Mucosa of gallbladder (tissue), 1 donor: Measurements from ENCODE around the gene SMPDL3A. TPM values are rescaled to one million over a fixed set of nuclear protein-coding genes. Genes with fewer than 3 reads are reported as not detected.

Source experiments
- DNase-seq: peaks from one replicate; pipeline ENCODE4 v3.0.0-alpha.2; 2020; ENCODE audit warnings: low spot score
- total RNA-seq: library from RNA; stranded (reverse); gene quantifications from one replicate; pipeline ENCODE4 v1.2.1, GENCODE V29; 2021
- donor health status: DM: no; HTN: no; CAD: no.

SMPDL3A gene
- total RNA-seq, 1 donor from 2014 or later = 27.9 TPM

DNA sequence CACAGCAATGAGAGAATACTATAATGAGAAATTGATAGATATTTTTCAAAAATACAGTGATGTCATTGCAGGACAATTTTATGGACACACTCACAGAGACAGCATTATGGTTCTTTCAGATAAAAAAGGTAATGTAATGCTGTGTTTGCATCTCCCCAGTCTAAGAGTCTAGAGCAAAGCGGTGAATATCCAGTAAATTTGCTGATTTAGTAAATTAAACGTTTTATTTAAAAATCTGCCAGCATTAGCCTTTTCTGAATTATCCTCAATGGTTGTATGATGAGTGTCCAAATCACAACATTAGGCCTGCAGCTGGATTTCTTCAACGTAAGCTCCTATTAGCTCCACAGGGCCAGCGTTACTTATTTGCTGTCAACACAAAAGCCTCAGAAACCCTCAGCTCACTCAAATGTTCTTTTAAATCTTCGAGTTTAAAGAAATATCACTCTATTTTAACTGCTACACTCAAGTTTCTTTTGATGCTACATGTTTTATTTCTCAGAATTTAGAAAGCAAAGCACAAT is 16.0 kb downstream of the SMPDL3A start:
- DNase-seq = no peak

DNA sequence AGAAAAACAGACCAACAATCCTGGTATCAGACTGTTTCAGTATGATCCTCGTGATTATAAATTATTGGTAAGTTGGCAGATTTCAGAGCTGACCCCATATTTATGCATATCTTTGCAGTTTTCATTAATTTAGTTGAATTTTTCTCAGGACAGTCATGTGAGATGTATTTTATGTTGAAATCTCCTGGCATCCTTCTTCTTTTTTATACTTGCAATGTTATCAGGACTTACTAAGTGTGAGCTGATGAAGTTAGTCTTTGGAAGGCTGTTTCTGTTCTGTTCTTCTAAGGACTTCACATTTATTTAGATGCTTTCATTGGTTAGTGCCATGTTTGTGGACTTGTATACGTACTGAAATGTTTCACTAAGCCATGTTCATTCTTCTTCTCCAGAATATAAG is 17.2 kb downstream of the SMPDL3A start:
- no peak for DNase-seq

DNA sequence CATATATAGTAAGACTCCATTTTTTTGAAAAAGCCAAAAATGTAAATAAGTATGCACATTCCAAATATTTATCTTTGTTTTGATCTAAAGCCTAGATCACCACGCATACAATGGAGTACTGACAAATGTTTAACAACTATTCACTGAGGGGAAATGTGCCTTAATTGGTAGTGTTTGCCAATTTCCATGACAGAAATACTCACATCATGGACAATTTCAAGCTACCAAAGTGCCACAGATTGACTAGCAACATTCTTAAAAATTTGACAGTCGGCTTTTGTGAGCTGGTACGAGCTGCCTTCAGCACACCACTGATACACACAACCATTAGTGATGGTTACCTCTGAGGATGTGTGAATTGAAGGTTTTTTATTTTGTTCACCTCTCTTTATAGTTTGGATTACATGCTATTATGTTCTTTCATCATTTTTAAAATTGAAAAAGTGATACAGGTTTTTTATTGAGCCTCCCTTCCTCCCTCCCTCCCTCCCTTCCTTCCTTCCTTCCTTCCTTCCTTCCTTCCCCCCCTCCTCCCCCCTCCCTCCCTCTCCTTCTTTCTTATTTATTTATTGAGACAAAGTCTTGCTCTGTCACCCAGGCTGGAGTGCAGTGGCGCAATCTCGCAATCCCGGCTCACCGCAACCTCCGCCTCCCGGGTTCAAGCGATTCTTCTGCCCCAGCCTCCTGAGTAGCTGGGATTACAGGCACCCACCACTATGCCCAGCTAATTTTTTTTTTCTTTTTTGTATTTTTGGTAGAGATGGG is 19.2 kb downstream of the SMPDL3A start:
- no peak for DNase-seq

DNA sequence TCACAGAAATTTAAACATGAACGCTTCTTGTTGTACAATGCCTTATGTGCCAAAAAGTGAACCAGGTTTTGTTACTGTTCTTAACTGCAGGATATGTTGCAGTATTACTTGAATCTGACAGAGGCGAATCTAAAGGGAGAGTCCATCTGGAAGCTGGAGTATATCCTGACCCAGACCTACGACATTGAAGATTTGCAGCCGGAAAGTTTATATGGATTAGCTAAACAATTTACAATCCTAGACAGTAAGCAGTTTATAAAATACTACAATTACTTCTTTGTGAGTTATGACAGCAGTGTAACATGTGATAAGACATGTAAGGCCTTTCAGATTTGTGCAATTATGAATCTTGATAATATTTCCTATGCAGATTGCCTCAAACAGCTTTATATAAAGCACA is 19.9 kb downstream of the SMPDL3A start:
- no peak for DNase-seq

DNA sequence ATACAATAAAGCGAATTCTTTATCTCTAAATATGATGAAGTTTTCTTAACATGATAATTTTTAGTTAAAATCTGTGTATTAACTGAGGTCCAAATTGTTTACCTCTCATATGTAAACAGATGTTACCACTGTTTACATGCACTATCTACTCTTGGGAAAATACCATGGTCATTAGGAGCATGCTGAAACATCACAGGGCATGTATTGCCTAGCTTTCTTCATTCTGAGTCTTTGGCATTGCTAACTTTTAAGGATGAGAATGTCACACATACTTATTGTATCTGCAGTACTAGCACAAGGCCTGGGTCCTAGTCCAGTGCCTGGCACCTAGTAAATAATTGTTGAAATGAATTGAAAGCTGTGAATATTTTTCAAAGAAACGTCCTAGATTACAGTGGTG is 20.6 kb downstream of the SMPDL3A start:
- no peak for DNase-seq

GRCh38 chr6:122810189-122810588 is 21.1 kb downstream of the SMPDL3A start:
- no peak for DNase-seq

- DNase-seq = no peak
These were observed 28.3 kb downstream of the SMPDL3A start for GRCh38 chr6:122817358-122817757.

DNA sequence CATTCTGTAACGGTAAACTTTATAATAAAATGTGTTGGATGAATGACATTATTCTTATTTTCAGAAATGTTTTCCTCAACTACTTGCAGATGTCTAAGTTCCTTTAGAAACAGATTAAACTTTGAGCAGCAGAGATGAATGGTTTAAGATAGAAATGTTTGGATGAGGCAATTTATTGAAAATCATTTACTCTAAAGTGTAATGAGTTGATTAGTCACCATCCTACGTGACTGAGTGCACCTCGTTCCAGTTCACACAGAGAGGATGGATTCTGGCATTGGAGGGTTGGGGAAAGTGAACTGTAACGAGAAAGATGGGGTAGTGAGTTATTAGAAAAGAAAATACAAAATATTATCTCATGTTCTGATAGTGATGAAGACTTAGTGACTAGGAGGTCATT is 28.7 kb downstream of the SMPDL3A start:
- DNase-seq = peak; percentile 30

DNA sequence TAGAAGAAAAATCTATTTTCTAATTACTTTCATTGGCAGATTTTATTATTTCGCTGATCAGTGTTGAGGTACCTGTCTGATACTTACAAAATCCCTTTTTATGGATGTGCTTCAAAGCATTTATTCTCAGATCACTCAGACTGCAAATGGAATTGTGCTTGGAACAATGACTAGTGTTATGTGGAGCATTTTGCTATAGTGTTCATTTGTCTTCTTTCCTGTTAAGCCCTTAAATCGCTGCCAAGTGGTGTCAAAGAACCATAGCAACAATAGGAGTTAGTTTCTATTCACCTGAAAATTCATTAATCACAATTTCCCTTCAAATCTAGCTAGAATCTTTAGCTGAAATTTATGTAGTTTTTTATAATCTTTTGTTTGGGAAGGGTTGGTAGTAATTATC is 29.8 kb downstream of the SMPDL3A start:
- no peak for DNase-seq

- DNase-seq = no peak
These were observed 32.0 kb downstream of the SMPDL3A start for GRCh38 chr6:122821095-122821494.

DNA sequence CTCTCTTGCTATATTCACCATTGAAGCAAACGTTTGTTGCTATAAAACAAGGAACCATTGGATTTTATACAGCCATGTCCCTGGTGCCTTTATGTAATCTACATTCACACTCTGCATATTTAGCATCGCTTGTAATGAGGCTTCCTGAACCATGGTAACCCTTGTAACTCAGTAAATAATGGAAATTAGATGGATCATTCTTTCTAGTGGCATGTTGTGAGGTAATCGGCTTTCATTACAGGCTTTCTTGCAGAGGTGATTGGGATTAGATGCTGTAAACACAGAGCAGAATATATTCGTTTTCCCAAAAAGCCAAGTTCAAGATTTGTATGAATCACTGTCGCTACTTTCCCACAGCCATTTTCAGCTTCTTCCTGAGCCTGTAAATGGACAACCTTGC is 36.1 kb downstream of the SMPDL3A start:
- no peak for DNase-seq

DNA sequence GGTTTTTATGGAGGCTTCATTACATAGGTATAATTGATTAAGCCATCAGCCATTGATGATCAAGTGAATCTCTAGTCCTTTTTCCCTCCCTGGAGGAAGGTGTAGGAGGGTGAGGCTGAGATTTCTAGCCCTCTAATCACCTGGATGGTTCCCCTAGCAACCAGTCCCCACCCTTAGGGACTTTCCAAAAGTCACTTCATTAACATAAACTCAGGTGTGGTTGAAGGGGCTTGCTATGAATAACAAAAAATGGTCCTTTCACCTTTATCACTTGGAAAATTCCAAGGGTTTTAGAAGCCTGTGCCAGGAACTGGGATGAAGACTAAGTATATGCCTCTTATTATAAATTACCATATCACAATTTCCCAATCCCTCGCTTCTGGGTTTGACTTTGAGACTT is 40.4 kb downstream of the SMPDL3A start:
- DNase-seq = no peak

- DNase-seq = no peak
These were observed 42.5 kb downstream of the SMPDL3A start for GRCh38 chr6:122831511-122831910.

GRCh38 chr6:122832459-122832858 is 43.4 kb downstream of the SMPDL3A start:
- DNase-seq = no peak

- DNase-seq = no peak
These were observed 44.0 kb downstream of the SMPDL3A start for GRCh38 chr6:122833021-122833491.

- DNase-seq = no peak
These were observed 49.2 kb downstream of the SMPDL3A start for GRCh38 chr6:122838060-122838780.

DNA sequence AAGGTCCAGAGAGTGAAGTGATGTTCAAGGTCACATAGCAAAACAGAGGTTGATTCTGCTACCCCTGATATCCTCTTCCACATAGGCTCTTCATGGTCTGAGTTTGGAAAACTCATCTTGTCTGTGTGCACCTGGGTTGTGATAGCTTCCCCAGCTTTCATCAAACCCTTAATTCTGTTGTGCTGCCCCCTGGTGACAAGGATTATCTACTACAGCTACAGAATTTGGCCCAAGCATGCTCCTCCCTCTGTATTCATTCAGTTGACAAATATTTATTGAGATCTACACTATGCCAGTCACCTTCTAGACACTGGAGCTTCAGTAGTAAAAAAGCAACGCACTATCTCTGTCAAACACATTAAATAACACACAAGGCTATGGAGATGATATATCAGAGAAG is 50.4 kb downstream of the SMPDL3A start:
- peak; percentile 60 for DNase-seq

DNA sequence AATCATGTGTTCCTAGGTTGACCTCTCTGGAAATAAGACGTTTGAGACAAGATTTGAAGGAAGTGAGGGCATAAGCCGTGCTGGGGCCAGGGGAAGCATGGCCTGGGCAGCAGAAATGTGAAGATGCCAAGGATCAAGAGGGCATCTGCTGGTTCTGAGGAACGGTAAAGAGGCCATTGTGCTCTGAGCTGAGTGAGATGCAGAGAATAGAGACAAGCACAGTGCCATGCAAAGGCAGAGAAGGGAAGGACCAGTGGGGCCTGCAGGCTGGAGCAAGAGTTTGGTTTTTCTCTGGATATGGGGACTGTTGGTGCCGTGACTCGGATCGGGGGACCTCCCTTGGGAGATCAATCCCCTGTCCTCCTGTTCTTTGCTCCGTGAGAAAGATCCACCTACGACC is 50.8 kb downstream of the SMPDL3A start:
- DNase-seq = no peak

DNA sequence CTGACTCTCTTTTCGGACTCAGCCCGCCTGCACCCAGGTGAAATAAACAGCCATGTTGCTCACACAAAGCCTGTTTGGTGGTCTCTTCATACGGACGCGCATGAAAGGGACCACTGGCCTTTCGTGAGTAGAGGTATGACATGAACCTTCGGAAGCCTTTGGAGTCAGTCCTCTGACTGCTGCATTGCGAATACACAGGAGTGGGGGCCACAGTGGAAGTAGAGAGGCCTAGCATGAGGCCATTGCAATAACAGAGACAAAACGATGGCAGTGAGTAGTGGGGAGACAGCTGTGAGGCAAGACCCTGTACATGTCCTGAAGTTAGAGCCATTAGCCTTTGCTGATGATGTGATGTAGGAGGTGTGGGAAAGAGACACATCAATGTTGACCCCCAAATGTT is 56.4 kb downstream of the SMPDL3A start:
- no peak for DNase-seq

DNA sequence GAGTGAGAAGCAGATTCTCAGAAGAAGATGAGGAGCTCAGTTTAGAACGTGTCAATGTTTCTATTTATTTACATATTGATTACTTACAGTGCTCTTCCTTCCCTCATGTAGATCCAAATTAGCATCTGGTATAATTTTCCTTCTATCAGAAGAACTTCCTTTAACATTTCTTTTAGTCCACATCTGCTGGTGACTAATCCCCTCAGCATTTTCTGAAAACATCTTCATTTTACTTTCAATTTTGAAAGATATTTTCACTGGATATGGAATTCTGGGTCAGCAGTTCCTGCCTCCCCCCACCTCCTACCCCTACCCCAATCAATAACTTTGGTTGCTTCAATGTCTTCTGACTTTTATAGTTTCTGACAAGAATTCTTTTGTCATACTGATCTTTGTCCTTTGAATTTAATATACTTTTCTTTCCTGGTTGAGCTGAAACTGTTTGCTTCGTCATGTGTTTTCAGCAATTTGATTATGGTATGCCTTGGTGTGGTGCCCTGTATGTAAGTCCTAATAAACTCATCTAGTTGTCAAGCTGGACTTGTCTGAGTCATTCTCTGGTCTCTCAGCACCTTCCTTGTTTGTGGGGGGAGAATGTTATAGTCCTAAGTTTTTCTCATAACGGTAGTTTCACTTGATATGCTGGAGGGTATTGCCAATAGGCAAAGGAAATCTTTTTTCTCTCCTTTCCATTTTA is 57.0 kb downstream of the SMPDL3A start:
- DNase-seq = no peak

DNA sequence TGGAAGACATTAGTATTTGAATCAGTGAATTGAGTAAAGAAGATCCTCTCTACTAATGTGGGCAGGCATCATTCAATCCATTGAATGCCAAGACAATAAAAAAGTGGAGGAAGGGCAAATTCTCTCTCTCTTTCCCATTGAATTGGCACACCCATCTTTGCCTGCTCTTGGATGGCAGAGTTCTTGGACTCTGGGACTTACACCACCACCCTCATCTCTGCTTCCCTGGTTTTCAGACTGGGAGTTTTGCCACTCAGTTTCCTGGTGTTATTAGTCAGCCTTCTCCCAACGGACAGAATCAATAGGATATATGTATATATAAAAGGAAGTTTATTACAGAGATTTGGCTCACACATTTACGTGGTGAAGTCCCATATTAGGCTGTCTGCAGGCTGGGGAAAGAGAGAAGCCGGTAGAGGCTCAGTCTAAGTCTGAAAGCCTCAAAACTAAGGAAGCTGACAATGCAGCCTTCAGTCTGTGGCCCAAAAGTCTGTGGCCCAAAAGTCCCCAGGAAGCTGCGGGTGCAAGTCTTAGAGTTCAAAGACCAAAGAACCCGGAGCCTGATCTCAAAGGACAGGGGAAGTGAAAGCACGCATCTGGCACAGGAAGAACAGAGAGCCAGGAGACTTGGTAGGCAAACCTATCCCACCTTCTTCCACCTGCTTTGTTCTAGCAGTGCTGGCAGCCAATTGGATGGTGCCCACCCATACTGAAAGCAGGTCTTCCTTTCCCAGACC is 64.4 kb downstream of the SMPDL3A start:
- DNase-seq = peak; percentile 21
